ENCODE results near the gene ROS1.

Gene ROS1

GRCh38 chr6:117440706-117441525 is 15.2 kb upstream of the ROS1 start:
- no peak for DNase-seq

- DNase-seq = no peak
Measured at GRCh38 chr6:117432273-117432672, 6.5 kb upstream of the ROS1 start.

GRCh38 chr6:117423754-117424153 is 2.0 kb downstream of the ROS1 start:
- DNase-seq = no peak

- no peak for DNase-seq
Measured at GRCh38 chr6:117418320-117418719, 7.4 kb downstream of the ROS1 start.

- no peak for DNase-seq
Measured at GRCh38 chr6:117417851-117418250, 7.9 kb downstream of the ROS1 start.

GRCh38 chr6:117414770-117415169 is 11.0 kb downstream of the ROS1 start:
- DNase-seq = no peak

- DNase-seq = no peak
Measured at GRCh38 chr6:117411474-117411873, 14.3 kb downstream of the ROS1 start.

GRCh38 chr6:117409863-117410262 is 15.9 kb downstream of the ROS1 start:
- no peak for DNase-seq

GRCh38 chr6:117409420-117409819 is 16.3 kb downstream of the ROS1 start:
- no peak for DNase-seq

GRCh38 chr6:117404548-117404947 is 21.2 kb downstream of the ROS1 start:
- no peak for DNase-seq

GRCh38 chr6:117401799-117402198 is 23.9 kb downstream of the ROS1 start:
- no peak for DNase-seq

GRCh38 chr6:117399924-117400323 is 25.8 kb downstream of the ROS1 start:
- DNase-seq = no peak

GRCh38 chr6:117399126-117399525 is 26.6 kb downstream of the ROS1 start:
- no peak for DNase-seq

- no peak for DNase-seq
Measured at GRCh38 chr6:117397536-117398227, 28.1 kb downstream of the ROS1 start.

- DNase-seq = no peak
Measured at GRCh38 chr6:117396228-117396627, 29.5 kb downstream of the ROS1 start.

GRCh38 chr6:117395164-117395563 is 30.6 kb downstream of the ROS1 start:
- DNase-seq = no peak

- no peak for DNase-seq
Measured at GRCh38 chr6:117393045-117393444, 32.7 kb downstream of the ROS1 start.

GRCh38 chr6:117391874-117392583 is 33.7 kb downstream of the ROS1 start:
- DNase-seq = no peak

- no peak for DNase-seq
Measured at GRCh38 chr6:117389227-117390057, 36.3 kb downstream of the ROS1 start.

GRCh38 chr6:117387454-117387974 is 38.2 kb downstream of the ROS1 start:
- DNase-seq = no peak

- no peak for DNase-seq
Measured at GRCh38 chr6:117384659-117385058, 41.1 kb downstream of the ROS1 start.

GRCh38 chr6:117381749-117382148 is 44.0 kb downstream of the ROS1 start:
- no peak for DNase-seq

GRCh38 chr6:117380298-117380697 is 45.4 kb downstream of the ROS1 start:
- DNase-seq = no peak
